ENCODE results near the gene ARHGAP22. TPM values are rescaled to one million over a fixed set of nuclear protein-coding genes. Genes with fewer than 3 reads are reported as not detected.

Gene ARHGAP22
- total RNA-seq, 1 experiment from 2014 or later = 0.10 TPM

DNA sequence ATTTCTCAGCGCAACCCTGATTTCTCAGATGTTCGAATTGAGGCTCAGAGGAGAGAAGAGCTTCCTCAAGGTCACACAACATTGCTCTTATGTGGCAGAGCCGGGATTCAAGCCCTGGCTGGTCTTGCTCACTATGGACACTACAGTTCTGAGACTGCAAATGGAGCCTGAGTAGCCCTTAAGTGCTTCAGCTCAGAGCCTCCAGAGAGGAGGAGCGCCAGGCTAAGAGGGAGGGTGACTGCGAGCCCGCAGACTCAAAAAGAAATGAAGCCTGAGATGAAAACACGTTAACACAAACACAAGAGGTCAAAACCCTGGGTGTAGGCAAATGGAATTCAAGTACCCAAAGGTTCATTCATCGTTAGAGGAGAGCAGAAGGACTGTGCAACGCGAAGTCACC lies 13.9 kb downstream of the ARHGAP22 start:
- no peak for DNase-seq (ENCODE audit: low spot score)

DNA sequence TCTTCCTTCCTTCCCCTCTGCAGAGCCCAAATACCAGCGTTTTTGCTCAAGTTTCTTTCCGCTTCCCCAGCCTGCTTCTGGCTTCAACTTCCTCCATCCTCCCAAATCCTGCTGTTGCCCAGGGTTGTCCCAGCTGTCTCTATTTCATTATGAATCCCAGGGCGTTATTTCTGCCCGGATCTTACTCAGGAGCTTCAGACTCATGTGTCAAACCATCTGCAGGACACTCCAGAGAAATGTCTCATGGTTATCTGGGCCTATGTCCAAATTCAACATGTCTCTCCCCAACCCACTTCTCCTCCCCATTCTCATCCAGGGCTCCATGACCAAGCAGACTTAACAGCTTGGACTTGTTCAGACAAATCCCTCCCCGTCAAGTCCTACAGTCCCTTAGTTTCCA lies 15.6 kb downstream of the ARHGAP22 start:
- no peak for DNase-seq (ENCODE audit: low spot score)

DNA sequence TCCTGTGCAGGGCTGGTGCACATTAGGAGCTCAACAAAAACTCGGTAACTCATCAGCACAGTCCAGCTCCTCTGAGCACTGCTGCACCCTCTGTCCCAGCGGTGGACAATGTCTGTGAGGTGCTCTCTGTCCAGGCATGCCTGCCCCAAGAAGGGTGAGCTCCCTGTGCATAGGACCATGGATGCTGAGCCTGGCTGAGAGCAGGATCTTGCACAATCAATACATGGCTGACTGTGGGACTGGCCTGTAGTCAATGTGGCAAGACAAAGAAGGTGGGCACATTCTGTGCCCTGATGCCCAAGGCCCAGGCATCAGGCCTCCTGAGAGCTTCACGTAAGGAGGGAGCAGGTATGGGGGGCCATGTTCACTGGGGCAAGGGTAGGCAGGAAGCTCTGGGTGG lies 17.1 kb downstream of the ARHGAP22 start:
- DNase-seq (ENCODE audit: low spot score) = no peak

DNA sequence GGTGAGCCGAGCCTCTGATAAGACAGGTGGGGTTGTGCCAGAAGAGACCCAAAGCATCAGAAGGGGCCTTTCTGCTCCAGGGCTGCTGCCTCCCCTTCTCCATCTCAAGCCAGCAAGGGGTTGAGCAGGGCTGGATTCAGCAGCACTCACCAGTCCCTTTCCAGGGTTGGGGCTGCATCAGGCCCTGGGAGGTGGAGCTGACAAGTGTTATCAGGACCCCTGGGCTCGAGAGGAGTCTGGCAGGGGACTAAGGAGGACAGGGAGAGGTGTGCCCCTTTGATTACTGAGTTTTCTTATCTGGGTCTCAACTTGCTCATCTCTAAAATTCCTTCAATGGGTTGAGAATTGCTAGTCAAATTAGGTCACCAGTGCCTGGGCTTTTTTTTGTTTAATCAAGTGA lies 17.8 kb downstream of the ARHGAP22 start:
- DNase-seq (ENCODE audit: low spot score) = no peak

DNA sequence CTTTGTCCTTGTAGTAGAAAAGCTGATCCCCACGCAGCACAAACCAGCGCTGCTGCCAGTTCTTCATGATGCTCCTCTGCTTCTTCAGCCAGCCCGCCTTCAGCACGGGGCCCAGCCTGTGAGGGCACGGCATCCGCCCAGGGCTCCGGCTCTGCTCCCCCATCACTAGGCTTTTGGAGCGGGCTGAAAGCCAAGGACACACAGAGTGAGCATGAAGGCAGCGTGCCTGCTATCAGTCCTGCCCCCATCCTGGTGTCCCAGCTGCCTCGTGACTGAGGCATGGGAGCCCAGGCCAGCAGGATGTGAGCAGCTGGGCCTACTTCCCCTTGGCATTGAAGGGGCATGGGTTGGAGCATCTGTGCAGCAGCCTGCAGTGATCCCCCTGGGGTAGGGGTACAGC lies 21.9 kb downstream of the ARHGAP22 start:
- DNase-seq (ENCODE audit: low spot score) = no peak

DNA sequence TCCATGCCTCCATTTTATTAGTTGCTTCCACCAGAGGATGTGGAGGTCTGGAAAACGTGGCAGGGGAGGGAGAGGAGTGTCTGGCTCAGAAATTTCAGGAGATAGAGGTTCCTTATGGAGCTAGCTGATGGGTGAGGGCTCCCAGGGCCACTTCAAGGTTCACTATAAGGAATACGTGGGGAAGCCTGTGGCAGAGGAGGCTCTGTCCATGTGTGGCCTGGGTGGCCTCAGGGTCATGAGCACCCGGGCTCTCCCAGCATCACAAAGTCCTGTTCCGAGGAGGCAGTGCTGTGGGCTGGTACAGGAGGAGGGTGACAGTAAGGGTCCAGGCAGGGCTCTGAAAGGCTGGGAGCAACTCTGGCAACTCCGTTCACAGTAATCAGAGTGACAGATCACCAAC lies 24.6 kb downstream of the ARHGAP22 start:
- DNase-seq (ENCODE audit: low spot score) = no peak

DNA sequence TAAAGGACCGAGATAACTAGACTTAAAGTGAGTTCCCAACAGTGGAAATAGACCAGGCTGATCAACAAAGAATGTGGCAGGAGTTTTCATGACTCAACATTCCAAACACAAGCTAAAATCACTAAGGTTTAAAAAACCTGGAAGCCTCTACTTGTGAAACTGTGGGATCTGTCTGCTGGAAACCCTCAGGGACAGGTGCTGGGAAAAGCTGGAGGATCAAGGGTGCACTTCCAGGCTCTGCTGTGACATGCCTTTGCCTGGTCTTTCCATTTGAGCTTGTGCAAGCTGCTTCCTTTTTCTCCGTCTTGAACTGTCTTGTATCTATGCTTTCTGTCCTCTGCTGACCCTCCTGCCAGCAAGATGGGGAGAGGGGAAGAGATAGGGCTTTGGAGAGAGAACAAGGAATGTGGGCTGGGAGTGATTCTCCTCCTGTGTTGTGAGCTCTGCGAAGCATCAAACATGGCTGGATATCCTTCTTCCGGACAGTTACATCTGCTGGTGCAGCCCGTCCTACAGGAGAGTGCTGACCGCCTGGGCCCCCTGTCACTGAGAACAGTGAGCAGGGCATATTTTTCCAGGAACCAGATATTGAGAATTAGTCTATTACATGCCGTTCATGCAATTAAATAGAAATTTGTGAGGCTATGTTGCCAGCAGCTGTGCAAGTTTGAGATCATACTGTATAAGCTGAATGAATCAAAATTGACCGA lies 25.5 kb downstream of the ARHGAP22 start:
- no peak for DNase-seq (ENCODE audit: low spot score)

DNA sequence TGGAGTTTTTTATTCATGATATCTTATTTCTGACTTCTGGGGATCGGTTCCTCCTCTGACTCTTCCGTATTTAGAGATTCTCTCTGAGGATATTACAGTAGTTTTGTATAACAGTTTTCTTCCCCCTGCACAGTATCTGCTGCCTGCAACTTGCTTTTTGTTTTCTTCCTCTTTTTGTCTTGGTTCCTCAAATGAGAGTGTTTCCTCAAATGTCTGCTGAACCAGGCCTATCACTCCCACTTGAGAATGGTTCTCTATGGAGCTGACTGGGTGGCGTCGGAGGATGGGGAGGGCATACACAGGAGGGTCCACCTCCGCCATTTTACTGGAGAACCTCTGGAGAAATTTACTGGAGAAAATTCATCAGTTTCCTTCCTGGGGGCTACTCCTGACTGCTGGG lies 27.7 kb downstream of the ARHGAP22 start:
- DNase-seq (ENCODE audit: low spot score) = no peak

DNA sequence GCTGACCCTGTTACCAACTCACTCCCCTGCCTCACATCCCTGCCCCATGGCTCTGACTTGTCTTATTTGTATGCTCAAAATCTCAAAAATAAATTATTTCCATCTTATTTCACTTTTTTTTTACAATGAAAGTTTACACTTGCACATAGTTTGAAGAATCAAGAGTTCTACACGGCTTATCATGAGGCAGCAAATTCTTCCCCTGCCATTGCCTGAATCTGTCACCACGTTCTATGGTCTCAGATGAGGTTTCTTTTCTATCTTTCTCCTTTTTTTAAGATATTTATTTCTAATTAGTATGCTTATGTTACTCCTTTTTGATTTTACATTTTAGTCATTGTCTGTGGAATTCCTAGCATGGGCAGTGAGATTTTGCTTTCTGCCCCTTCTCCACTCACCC lies 28.4 kb downstream of the ARHGAP22 start:
- no peak for DNase-seq (ENCODE audit: low spot score)

DNA sequence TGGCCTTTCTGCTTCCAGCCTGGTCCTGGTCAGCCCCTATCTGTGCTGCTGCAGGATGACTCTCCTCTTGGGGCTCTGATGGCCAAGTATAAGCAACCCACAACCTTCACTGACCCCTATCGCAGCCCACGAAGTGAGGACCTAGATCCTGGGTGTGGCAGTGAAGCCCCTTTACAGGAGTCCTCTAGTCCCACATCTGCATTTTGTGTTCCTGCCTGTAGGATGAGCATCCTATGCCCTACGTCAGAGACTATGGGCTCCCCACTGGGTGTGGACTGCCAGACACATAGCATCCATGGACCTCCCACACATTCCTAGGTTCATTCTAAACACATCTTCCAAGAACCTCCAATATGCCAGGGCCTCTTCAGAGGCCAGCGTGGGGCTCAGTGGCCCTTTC lies 29.0 kb downstream of the ARHGAP22 start:
- no peak for DNase-seq (ENCODE audit: low spot score)

DNA sequence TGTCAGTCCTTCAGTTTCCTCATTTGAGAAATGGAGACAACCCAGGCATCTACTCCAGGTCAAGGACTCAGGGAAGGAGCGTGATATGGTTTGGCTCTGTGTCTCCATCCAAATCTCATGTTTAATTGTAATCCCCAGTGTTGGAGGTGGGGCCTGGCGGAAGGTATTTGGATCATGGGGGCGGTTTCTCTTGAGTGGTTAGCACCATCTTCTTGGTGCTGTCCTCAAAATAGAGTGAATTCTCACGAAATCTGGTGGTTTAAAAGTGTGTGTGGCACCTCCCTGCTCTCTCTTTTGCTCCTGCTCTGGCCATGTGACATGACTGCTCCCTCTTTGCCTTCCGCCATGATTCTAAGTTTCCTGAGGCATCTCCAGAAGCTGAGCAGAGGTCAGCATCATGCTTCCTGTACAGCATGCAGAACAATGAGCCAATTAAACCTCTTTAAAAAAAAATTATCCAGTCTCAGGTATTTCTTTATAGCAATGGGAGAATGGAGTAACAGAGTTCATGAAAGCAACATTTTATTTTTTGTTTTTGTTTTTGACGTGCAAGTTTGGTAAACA lies 30.0 kb downstream of the ARHGAP22 start:
- no peak for DNase-seq (ENCODE audit: low spot score)

DNA sequence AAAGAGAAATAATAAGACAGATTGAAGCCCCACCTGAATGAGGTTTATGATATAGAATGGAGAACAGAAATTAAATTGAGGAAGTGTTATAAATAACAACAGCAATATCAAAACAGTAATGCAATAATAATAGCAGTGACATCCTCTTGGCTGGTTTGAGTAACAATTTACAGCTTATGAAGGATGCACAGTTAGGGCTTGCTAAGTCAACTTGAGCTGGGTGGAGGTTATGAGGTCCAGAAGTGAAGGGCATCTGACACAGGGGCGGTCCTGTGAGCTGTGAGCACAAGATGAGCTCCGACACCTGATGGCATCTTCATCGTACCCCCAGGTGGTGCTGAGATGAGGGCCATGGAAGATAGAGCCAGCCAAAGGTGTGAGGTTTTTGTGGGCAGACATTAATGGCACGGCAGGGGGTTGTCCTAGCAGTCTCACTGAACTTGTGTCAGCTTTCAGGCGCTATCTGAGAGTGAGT lies 30.5 kb downstream of the ARHGAP22 start:
- no peak for DNase-seq (ENCODE audit: low spot score)

DNA sequence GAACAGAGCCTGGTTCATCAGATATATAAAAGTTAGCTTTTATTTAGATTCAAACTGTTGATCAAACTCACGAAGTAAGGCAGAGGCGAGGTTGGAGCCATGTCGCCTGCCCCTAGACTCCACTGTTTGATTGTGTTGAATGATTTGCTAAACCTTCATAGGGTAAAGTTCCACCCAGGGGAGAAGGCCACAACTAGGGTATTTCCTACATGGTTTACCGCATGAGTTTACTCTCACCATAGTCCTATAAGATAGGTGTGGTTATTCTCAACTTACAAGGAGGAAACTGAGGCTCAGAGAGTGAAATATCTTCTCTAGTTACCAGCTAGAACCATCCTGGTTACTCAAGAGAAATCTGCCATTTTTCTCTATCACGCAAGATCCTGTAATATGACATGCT lies 31.8 kb downstream of the ARHGAP22 start:
- DNase-seq (ENCODE audit: low spot score) = no peak

DNA sequence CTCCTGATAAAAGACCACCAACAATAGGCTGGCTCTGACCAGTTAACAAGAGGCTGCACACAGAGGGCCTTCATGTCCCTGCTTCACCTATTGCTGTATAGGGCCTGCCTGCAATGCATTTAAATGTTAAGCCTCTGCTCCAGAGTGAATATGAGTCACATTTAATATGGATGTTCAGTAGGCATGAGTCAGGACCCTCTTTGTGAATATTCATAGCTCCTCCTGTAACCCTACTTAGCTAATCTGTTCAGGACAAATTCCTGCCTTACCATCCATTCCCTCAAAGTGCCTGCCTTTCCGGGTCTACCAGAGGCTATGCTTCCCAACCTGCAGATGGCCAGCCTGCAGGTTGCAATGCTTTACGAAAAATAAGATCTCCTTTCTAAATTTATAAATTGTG lies 32.5 kb downstream of the ARHGAP22 start:
- no peak for DNase-seq (ENCODE audit: low spot score)

DNA sequence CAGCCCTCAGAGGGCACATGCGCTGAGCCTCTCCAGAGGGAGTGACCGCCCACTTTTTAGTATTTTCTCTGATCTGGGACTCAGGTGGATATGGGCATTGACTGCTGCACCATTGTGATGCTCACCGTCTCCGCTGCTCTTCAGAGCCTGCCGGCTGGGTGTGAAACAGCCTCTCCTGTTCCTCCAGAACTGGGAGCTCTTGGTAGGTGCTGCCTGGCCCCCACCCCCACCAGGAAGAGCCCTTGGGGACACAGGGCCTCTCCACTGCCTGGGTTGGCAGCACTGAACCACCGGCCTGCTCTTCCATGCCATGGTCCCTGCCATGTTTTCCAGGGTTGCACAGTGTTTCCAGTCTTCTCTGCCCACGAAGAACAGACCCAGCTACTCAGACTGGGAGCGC lies 36.3 kb downstream of the ARHGAP22 start:
- DNase-seq (ENCODE audit: low spot score) = no peak

DNA sequence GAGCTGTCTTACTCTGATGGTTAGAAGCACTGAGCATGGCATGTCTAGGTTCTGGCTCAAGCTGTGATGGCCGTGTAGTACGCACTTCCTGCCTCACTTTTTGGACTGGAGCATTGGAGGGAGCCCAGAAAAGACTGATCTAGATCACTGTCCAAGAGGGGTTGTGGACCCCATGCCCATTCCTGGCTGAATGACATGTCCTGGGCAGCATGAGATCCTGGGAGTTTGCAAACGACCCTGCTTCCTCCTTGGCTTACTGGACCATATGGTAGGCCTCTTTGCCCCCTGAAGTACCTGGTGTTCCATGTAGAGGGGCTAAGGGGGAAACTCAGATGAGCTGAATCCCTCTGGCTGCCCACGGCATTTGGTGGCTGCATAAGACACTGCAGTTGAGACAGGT lies 36.7 kb downstream of the ARHGAP22 start:
- DNase-seq (ENCODE audit: low spot score) = no peak

DNA sequence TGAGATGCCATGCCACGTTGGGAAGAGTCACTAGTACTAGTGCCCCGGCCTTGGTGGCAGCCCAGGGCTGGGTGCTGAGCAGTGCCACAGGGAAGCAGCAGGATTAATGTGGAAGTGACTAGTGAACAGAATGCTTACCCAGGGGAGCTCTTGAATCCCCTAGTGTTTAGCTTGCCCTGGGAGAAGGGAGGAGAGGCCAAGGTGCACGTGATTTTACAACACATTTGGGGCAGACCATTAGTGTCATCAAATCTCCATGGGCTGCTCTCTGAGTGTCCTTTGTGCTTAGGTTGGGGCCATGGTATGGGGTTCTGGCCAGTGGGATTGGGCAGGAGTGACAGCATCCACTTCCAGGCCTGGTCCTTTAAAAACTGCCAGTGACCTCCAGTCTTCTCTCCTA lies 37.5 kb downstream of the ARHGAP22 start:
- DNase-seq (ENCODE audit: low spot score) = no peak

DNA sequence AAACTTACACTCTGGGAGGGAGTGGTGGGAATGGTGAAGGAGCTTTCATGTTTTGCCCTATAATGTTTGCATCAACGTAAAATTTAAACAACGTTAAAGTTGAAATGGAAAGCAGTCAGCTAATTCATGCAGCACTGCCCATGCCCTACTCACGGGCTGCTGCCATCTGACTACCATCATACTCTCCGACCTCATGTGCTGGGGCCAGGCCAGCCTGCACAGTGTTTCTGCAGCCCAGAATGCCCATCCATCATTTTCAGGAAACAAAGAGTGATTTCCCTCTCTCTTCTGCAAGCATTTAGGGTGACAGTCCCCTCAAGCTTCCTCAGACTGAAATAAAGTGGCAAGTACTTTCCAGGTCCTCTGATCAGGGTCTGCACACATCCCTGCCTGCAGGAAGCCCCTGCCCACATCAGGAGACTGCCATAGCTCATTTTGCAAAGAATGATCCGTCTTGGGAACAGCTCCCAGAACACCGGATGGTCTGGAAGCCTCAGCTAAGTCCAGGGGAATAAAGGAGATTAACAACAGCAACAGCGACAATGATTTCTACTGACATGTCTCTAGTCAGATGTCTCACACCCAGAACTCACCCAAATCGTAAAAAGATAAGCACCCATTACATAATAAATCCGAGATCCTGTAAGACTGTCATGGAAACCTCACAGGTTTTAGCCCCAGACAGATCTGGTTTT lies 40.3 kb downstream of the ARHGAP22 start:
- no peak for DNase-seq (ENCODE audit: low spot score)

DNA sequence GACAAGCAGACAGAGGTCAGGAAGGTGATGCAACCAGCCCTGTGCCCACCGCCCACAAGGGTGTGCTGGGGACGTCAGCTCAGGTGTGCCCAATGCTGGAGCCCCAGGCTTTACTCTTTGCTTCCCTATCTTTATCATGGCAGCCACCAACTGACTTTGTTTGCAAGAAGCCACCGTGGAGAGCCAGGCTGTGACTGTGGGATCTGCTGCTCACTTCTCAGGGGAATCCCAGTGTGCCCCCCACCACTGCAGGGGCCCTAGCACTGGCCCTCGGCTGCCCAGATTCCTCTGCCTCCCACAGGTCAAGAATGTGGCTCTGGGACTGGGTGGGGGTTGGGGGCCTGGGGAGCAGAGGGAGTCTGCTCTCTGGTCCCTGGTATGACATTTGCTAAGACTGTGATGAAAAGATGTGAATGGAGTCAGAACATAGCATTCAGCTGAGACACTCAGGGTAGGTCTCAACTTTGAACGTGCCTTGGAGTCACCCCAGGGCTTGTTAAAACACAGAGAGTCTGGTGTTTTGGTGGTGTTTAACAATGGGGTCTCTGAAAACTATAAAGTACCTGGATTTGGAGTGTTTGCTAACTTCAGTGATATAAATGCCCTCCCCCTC lies 47.3 kb downstream of the ARHGAP22 start:
- no peak for DNase-seq (ENCODE audit: low spot score)

DNA sequence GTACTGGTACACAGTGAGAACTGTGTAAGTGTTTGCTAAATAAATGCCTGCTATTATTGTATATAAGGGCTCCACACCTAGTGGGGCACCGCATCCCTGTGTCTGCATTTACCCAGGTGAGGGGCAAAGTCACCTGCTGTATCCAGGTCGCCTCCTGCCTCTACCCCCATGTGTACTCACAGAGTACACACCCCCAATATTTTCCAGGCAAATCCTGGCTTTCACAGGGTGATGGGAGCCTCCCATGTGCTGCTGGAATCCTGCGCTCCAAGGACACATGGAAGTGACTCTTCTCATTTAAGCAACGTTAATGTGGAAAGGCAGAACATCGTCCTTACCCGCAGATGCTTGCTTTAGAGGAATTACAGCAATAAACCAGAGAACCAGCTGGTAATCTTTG lies 48.2 kb downstream of the ARHGAP22 start:
- no peak for DNase-seq (ENCODE audit: low spot score)

DNA sequence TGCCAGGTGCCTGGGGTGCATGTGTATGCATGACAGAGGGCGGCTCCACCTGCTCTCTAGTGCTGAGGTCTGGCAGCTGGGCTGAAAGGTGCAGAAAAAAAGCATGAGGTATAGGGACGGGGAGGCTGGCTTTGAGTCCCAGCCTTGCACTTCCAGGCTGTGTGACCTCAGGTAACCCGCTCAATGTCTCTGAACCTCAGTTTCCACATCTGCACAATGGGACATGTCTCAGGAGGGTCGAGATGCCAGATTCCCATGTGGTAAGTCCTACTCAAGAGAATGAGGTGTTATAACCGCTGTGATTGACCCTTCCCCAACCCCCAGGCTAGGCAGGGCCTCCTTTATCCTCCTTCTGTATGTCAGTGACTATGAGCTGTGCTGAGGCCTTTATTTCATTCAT lies 48.8 kb downstream of the ARHGAP22 start:
- no peak for DNase-seq (ENCODE audit: low spot score)

DNA sequence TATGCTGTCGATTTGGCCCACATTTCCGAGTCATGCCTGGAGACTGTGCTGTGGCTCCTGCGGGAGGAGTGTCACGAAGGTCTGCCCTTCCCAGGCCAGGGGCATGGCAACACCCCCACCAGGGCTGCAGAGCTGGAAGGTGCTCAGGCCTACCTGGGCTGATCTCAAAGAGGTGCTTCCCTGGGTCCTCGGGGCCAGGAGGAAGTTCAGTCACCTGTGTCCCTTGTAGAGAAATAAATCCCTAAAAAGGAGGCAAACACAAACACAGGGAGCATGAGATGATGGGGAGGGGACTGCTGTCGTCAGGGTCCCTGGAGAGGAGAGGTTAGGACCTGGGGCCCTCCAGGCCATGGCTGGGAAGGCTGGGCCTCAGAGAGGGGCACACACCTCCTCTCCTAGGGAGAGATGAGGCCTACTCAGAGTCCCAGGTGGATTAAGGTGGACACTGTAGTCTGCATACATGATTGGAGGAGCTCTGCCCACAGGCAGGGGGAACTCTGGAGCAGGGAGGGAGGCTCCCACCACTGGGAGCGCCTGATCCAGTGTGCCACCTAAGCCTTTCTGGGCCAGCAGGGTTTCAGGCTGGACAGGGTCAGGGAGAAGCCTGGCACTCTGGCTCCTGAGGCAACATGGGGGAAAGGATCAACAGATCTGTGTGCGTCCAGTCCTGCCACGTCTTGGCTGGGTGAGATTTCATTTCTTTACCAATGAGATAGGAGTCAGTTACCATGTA lies 49.4 kb downstream of the ARHGAP22 start:
- no peak for DNase-seq (ENCODE audit: low spot score)
